Activated naive CD4-positive, alpha-beta T cell treated with anti-CD3 and anti-CD28 coated beads, Interleukin-2, amount 10 ng/mL, durations not matched to agents 5 hours and 36 hours (primary cell): ENCODE data around the gene POU3F3. TPM values are rescaled to one million over a fixed set of nuclear protein-coding genes. Genes with fewer than 3 reads are reported as not detected.

Source experiments
- total RNA-seq, 2 experiments: library from RNA; stranded (reverse); gene quantifications; one replicate each; pipeline ENCODE4 v1.2.3, GENCODE V29; 2021

POU3F3 gene
- total RNA-seq, result not detected

DNA sequence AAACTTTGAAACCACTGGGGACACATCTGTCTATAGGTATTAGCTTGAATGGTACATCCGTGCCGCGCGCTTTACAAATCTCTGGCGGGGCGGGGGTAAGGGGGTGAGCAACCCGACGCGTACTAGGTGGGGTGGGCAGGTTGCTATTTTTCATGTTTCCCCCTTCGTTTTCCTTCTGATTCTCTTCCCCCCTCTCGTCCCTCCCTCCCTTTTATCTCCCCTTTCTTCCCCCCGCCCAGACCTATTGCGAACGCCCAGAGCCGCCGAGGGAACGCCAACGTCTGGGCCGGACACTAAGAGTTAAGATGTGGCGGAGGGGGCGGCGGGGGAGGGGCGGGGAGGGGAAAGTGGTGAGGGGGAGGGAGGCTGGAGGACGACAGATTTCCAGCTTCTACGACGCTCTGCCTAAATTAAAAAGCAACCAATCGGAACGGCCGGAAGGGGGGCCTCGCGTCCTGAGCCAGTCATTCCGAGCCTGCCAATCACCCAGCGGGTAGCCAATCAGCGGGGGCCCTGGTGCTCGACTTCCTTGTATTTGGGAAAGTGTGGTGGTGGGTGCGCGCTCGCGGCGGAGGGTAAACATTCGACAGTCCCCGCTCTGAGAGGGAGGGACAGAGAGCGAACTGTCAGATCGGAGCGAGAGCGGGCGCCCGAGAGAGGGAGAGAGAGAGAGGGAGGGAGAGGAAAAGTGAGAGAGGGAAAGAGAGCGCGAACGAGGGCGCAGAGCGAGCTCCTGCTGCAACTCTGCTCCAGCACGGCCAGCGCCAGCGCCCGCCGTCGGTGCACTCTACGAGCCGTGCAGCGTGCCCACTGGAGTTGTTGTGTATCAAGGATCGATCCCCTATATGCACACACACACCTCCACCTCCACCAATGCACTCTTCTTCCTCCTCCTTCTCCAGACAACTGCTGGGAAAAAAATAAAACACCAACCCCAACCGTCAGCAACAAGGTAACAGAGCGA lies at the start of gene POU3F3:
TSS of gene POU3F3 (plus strand) at position 582 of the 964 bp plus-strand sequence. CDS start 1,396 bp downstream, outside the sequence.

Other genes starting within 250 kb of the POU3F3 start
- gene MRPS9, start 184.0 kb downstream of the POU3F3 start, total RNA-seq, result 10 to 100 TPM; 18.8 to 21.9 TPM